HL-60 (cell line): Measurements from ENCODE around the gene AFF1.
A peak's percentile ranks its signal among the peaks of the same experiment; 100 is the strongest.

Source experiments
- DNase-seq, 2 experiments: peaks; one replicate each; pipeline ENCODE4 v3.0.0-alpha.2; 2010 to 2020; ENCODE audit warnings: low read depth in 1 of 2, low spot score in 1 of 2
- H3K27ac ChIP-seq: fragments of 250-450 bp; sonication (Bioruptor Pico); replicated peaks from 2 replicates; pipeline ENCODE4 v1.5.1; 2020; ENCODE audit warnings: mild to moderate bottlenecking, moderate library complexity
- H3K27me3 ChIP-seq: fragments of 250-450 bp; sonication (Bioruptor Pico); 2 replicates; pipeline ENCODE4 v1.5.1; 2021; ENCODE audit warnings: mild to moderate bottlenecking, moderate library complexity; ENCODE audit not compliant: insufficient read depth, poor library complexity, severe bottlenecking
- H3K4me3 ChIP-seq: replicated peaks from 2 replicates; pipeline ENCODE4 v1.5.1; 2011; ENCODE audit warnings: mild to moderate bottlenecking, control low read depth, low read length; ENCODE audit not compliant: insufficient read depth
- CTCF ChIP-seq: IDR thresholded peaks from one replicate; pipeline ENCODE4 v1.5.1; 2011; ENCODE audit warnings: low read length, control low read depth, inconsistent platforms; ENCODE audit not compliant: insufficient read depth
- GABPA ChIP-seq: IDR thresholded peaks from 2 replicates; pipeline ENCODE4 v1.6.1; 2012; ENCODE audit warnings: low read depth
- POLR2AphosphoS5 ChIP-seq: IDR thresholded peaks from 2 replicates; pipeline ENCODE4 v1.6.1; 2012; ENCODE audit warnings: low read depth
- REST ChIP-seq: IDR thresholded peaks from 2 replicates; pipeline ENCODE4 v1.6.1; 2012; ENCODE audit warnings: low read depth; ENCODE audit not compliant: insufficient replicate concordance
- SPI1 ChIP-seq: IDR thresholded peaks from 2 replicates; pipeline ENCODE4 v1.6.1; 2012; ENCODE audit warnings: low read depth, mild to moderate bottlenecking, borderline replicate concordance

AFF1 gene

GRCh38 chr4:87018753-87019152 lies 83.9 kb downstream of the AFF1 start:
- Histone ChIP-seq H3K27ac (no peak overlapping the region), H3K27me3 (no peaks in the 10 kb centered on the region), H3K4me3 (no peak overlapping the region)
- no peak for DNase-seq
- TF ChIP-seq POLR2AphosphoS5 (no peak), SPI1 (peak; percentile 55; the same call in 1 of the 2 replicates)

- H3K27ac ChIP-seq: no peak overlapping the region
- H3K4me3 ChIP-seq: no peak overlapping the region
- DNase-seq: no peak
- TF ChIP-seq SPI1: no peak
- no peak for TF ChIP-seq REST
- no peak for TF ChIP-seq GABPA
- TF ChIP-seq POLR2AphosphoS5: no peak
- no peak for TF ChIP-seq CTCF
- H3K27me3 ChIP-seq: no peaks in the 10 kb centered on the region
Measured at GRCh38 chr4:87019246-87019791, 84.5 kb downstream of the AFF1 start.

GRCh38 chr4:87019898-87020297 lies 85.1 kb downstream of the AFF1 start:
- Histone ChIP-seq H3K27ac (no peak overlapping the region), H3K27me3 (no peaks in the 10 kb centered on the region), H3K4me3 (no peak overlapping the region)
- DNase-seq: no peak
- TF ChIP-seq CTCF (no peak), SPI1 (no peak), REST (no peak), GABPA (no peak), POLR2AphosphoS5 (no peak)

- H3K4me3 ChIP-seq: no peak overlapping the region
- no peak overlapping the region for H3K27ac ChIP-seq
- DNase-seq: no peak
- TF ChIP-seq GABPA (no peak), REST (no peak), SPI1 (no peak), POLR2AphosphoS5 (no peak), CTCF (no peak)
- no peaks in the 10 kb centered on the region for H3K27me3 ChIP-seq
Measured at GRCh38 chr4:87024201-87024600, 89.4 kb downstream of the AFF1 start.
